PC-9 (cell line): ENCODE results near the gene P3H3. TPM values are rescaled to one million over a fixed set of nuclear protein-coding genes. Genes with fewer than 3 reads are reported as not detected.

Experiments
- BruUV-seq: library from RNA; stranded (reverse); fragments of 400-500 nt; replicated peaks from 2 replicates; lab custom pipeline; 2021; lab: Mats Ljungman, UMichigan
- CTCF ChIA-PET: fragments of 300-600 bp; sonication (Branson Sonifier 250); formaldehyde crosslinking; loops from one replicate; lab custom pipeline; 2022; ENCODE audit warnings: antibody characterized with exemption; lab: Charles Lee
- POLR2A ChIA-PET: fragments of 300-600 bp; sonication (Branson Sonifier 250); formaldehyde crosslinking; loops from one replicate; lab custom pipeline; 2022; ENCODE audit warnings: antibody characterized with exemption; ENCODE audit not compliant: unreplicated experiment; lab: Charles Lee
- DNase-seq, 2 experiments: peaks; one replicate each; pipeline versions ENCODE4 v3.0.0 to v3.0.0-alpha.2; 2015 to 2022; ENCODE audit warnings: mixed read lengths in 1 of 2
- H2AFZ ChIP-seq: fragments of 200-600 bp; sonication (generic); 2 replicates; pipeline ENCODE4 v1.8.1; 2017; ENCODE audit warnings: antibody characterized with exemption
- H3F3A ChIP-seq: fragments of 200-600 bp; sonication (generic); 2 replicates; pipeline ENCODE4 v1.8.1; 2017; ENCODE audit warnings: antibody characterized with exemption, mild to moderate bottlenecking, low read depth; ENCODE audit not compliant: insufficient read depth
- H3K27ac ChIP-seq: fragments of 200-600 bp; sonication (generic); 2 replicates; pipeline ENCODE4 v1.6.1; 2016; ENCODE audit warnings: mixed run types
- H3K27me3 ChIP-seq: fragments of 200-600 bp; sonication (generic); 2 replicates; pipeline ENCODE4 v1.6.1; 2016; ENCODE audit warnings: low read depth, mixed run types; ENCODE audit not compliant: insufficient read depth
- H3K36me3 ChIP-seq: fragments of 200-600 bp; sonication (generic); 2 replicates; pipeline ENCODE4 v1.6.1; 2016; ENCODE audit warnings: low read depth, mixed run types
- H3K4me1 ChIP-seq: fragments of 200-600 bp; sonication (generic); replicated peaks from 2 replicates; pipeline ENCODE4 v1.6.1; 2016; ENCODE audit warnings: mixed run types; ENCODE audit not compliant: insufficient read depth
- H3K4me2 ChIP-seq: fragments of 200-600 bp; sonication (generic); 2 replicates; pipeline ENCODE4 v1.6.1; 2017; ENCODE audit warnings: mixed run types
- H3K4me3 ChIP-seq: fragments of 200-600 bp; sonication (generic); 2 replicates; pipeline ENCODE4 v1.6.1; 2016; ENCODE audit warnings: mixed run types
- H3K79me2 ChIP-seq: fragments of 200-600 bp; sonication (generic); 2 replicates; pipeline ENCODE4 v1.6.1; 2017; ENCODE audit warnings: low read depth, mixed run types
- H3K9me2 ChIP-seq: fragments of 200-600 bp; sonication (generic); 2 replicates; pipeline ENCODE4 v1.8.1; 2017; ENCODE audit warnings: mild to moderate bottlenecking; ENCODE audit not compliant: insufficient read depth
- H3K9me3 ChIP-seq: fragments of 200-600 bp; sonication (generic); 2 replicates; pipeline ENCODE4 v1.8.1; 2016; ENCODE audit warnings: low read depth; ENCODE audit not compliant: insufficient read depth
- H4K20me1 ChIP-seq: fragments of 200-600 bp; sonication (generic); 2 replicates; pipeline ENCODE4 v1.8.1; 2017; ENCODE audit not compliant: insufficient read depth
- EZH2 ChIP-seq: fragments of 200-600 bp; sonication (generic); IDR thresholded peaks from 2 replicates; pipeline ENCODE4 v1.8.0; 2017; ENCODE audit warnings: antibody characterized with exemption, low read depth
- intact Hi-C: fragments of 100-400 bp; cut with micrococcal nuclease; formaldehyde crosslinking; loops from one replicate; pipeline ENCODE4 v1.10.0; 2022; ENCODE audit not compliant: unreplicated experiment
- total RNA-seq: library from RNA; stranded (reverse); gene quantifications from 2 replicates; pipeline ENCODE4 v1.2.3, GENCODE V29; 2021
- TF ChIP-seq, protein P1 (sequence below): fragments of 200-600 bp; sonication (generic); conservative IDR thresholded peaks from 2 replicates; pipeline ENCODE4 v1.6.1; 2017; ENCODE audit warnings: mixed run types, antibody characterized with exemption, mild to moderate bottlenecking, moderate library complexity

The P3H3 gene
- total RNA-seq, 1 experiment from 2014 or later, result 0.52 TPM

- ChIA-PET POLR2A (interaction anchor here (0.6 kb wide), 1 partner anchor 44 kb away, joined by 4 read pairs; no protein-coding TSS in a partner anchor), CTCF (interaction anchor here (0.6 to 1.3 kb wide), 6 partner anchors 14 to 1940 kb away, joined by 3 to 7 read pairs (median 3); partner anchors contain the start of genes MLF2 and ZNF384)
- peak; percentile 68 to 93 for DNase-seq
- BruUV-seq, result no TSS peak
- intact Hi-C loops, result loop anchor here (1.0 to 5.0 kb wide), 6 partner anchors 46 to 258 kb away; partner anchors contain the start of genes MLF2, NOP2 and ZNF384
- H3K27me3 ChIP-seq, result peaks cover 97% of the 10 kb centered on the region
- no peaks in the 10 kb centered on the region for H3K36me3 ChIP-seq
- H3K9me3 ChIP-seq, result no peaks in the 10 kb centered on the region
- no peak overlapping the region for H3K4me2 ChIP-seq
- no peaks in the 10 kb centered on the region; the same call in 1 of the 2 replicates for H3K4me1 ChIP-seq
- no peak overlapping the region for H3K27ac ChIP-seq
- no peaks in the 10 kb centered on the region for H4K20me1 ChIP-seq
- no peaks in the 10 kb centered on the region for H3K9me2 ChIP-seq
- H2AFZ ChIP-seq, result no peak overlapping the region
- no peak overlapping the region for H3K4me3 ChIP-seq
- H3F3A ChIP-seq, result no peaks in the 10 kb centered on the region; the same call in 1 of the 2 replicates
- TF ChIP-seq, protein P1, sequence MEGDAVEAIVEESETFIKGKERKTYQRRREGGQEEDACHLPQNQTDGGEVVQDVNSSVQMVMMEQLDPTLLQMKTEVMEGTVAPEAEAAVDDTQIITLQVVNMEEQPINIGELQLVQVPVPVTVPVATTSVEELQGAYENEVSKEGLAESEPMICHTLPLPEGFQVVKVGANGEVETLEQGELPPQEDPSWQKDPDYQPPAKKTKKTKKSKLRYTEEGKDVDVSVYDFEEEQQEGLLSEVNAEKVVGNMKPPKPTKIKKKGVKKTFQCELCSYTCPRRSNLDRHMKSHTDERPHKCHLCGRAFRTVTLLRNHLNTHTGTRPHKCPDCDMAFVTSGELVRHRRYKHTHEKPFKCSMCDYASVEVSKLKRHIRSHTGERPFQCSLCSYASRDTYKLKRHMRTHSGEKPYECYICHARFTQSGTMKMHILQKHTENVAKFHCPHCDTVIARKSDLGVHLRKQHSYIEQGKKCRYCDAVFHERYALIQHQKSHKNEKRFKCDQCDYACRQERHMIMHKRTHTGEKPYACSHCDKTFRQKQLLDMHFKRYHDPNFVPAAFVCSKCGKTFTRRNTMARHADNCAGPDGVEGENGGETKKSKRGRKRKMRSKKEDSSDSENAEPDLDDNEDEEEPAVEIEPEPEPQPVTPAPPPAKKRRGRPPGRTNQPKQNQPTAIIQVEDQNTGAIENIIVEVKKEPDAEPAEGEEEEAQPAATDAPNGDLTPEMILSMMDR, result peak; percentile 96
- no peak for TF ChIP-seq EZH2
- no peaks in the 10 kb centered on the region for H3K79me2 ChIP-seq
These were observed 2.6 kb upstream of the P3H3 start for GRCh38 chr12:6825398-6826124.

GRCh38 chr12:6826125-6826733 is 2.0 kb upstream of the P3H3 start:
- ChIA-PET POLR2A (interaction anchor here (0.6 to 0.7 kb wide), 2 partner anchors 43 to 279 kb away, joined by 4 read pairs; no protein-coding TSS in a partner anchor), CTCF (interaction anchor here (0.7 kb wide), 1 partner anchor 1941 kb away, joined by 3 read pairs; no protein-coding TSS in a partner anchor)
- Histone ChIP-seq H3K79me2 (no peaks in the 10 kb centered on the region), H3K9me2 (no peaks in the 10 kb centered on the region), H2AFZ (no peak overlapping the region), H3K4me3 (no peak overlapping the region), H3F3A (no peaks in the 10 kb centered on the region; the same call in 1 of the 2 replicates), H3K4me2 (no peak overlapping the region), H3K9me3 (no peaks in the 10 kb centered on the region), H3K4me1 (no peaks in the 10 kb centered on the region; the same call in 1 of the 2 replicates), H3K27me3 (peaks cover 97% of the 10 kb centered on the region), H3K27ac (no peak overlapping the region), H3K36me3 (no peaks in the 10 kb centered on the region), H4K20me1 (no peaks in the 10 kb centered on the region)
- no peak for DNase-seq
- TF ChIP-seq, protein P1, result no peak
- no peak for TF ChIP-seq EZH2
- BruUV-seq, result no TSS peak
- intact Hi-C loops, result loop anchor here (5.0 kb wide), 2 partner anchors 139 to 259 kb away; partner anchors contain the start of genes NOP2 and ZNF384

- Histone ChIP-seq H4K20me1 (no peaks in the 10 kb centered on the region), H3F3A (no peaks in the 10 kb centered on the region; the same call in 1 of the 2 replicates), H3K36me3 (no peaks in the 10 kb centered on the region), H3K4me3 (no peak overlapping the region), H3K4me1 (no peaks in the 10 kb centered on the region; the same call in 1 of the 2 replicates), H2AFZ (no peak overlapping the region), H3K4me2 (no peak overlapping the region), H3K79me2 (no peaks in the 10 kb centered on the region), H3K9me3 (no peaks in the 10 kb centered on the region), H3K9me2 (no peaks in the 10 kb centered on the region), H3K27ac (no peak overlapping the region), H3K27me3 (peaks cover 97% of the 10 kb centered on the region)
- TF ChIP-seq, protein P1, result no peak
- no TSS peak for BruUV-seq
- intact Hi-C loops, result loop anchor here (5.0 kb wide), 2 partner anchors 140 to 260 kb away; partner anchors contain the start of genes NOP2 and ZNF384
- POLR2A ChIA-PET, result interaction anchor here (0.7 kb wide), 1 partner anchor 280 kb away, joined by 4 read pairs; no protein-coding TSS in a partner anchor
- CTCF ChIA-PET, result interaction anchor here (0.6 to 0.7 kb wide), 2 partner anchors 12 to 304 kb away, joined by 4 read pairs; no protein-coding TSS in a partner anchor
- no peak for DNase-seq
These were observed 1.3 kb upstream of the P3H3 start for GRCh38 chr12:6826734-6827436.
